HG02610 (cell line): ENCODE data around the gene ZNF511.
"Not testable (repeated sequence)": the region's sequence is repeated elsewhere in the genome, so short reads cannot be mapped to it uniquely, and the experiment has no call there.

Experiments used
- ATAC-seq: cut with Tn5 transposase; IDR thresholded peaks from one replicate; pipeline ENCODE4 v1.9.1; 2021; ENCODE audit warnings: mild to moderate bottlenecking, moderate library complexity; ENCODE audit not compliant: unreplicated experiment

ZNF511 gene, protein sequence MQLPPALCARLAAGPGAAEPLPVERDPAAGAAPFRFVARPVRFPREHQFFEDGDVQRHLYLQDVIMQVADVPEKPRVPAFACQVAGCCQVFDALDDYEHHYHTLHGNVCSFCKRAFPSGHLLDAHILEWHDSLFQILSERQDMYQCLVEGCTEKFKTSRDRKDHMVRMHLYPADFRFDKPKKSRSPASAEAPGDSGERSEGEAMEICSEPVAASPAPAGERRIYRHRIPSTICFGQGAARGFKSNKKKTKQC

DNA sequence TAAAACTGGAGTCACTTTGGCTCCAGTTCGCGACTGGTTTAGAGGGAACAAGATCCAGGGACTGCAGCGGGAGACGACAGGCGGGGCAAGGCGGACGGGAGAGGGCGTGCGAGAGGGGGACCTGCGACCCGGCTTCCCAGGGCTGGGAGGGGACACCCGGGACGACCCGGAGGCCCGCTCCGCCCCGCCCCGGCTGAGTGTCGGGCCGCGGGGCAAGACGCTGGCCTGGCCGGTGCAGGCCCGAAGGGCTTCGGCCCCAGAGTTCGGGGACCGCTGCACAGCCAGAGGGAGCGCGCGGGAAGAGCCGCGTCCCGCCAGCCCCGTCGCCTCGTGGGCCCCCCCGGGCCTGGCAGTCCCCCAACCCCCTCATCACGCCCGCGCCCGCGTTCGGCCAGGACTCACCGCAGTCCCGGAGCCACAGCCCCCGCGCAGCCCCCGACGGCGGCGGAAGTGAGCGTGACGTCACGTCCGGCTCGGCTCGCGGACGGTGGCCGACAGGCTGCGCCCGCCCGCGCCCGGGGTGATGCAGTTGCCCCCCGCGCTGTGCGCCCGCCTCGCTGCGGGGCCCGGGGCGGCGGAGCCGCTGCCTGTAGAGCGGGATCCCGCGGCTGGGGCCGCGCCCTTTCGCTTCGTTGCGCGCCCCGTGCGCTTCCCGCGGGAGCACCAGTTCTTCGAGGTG lies at the start of gene ZNF511, which contains the start of gene TUBGCP2:
Gene ZNF511 (plus strand): TSS at position 494 of the 679 bp plus-strand sequence. CDS start 30 bp downstream, at position 524.
Gene TUBGCP2 (minus strand): TSS at position 452 of the 679 bp plus-strand sequence. CDS start 5,931 bp downstream, outside the sequence.
- ATAC-seq = peak; percentile 63

DNA sequence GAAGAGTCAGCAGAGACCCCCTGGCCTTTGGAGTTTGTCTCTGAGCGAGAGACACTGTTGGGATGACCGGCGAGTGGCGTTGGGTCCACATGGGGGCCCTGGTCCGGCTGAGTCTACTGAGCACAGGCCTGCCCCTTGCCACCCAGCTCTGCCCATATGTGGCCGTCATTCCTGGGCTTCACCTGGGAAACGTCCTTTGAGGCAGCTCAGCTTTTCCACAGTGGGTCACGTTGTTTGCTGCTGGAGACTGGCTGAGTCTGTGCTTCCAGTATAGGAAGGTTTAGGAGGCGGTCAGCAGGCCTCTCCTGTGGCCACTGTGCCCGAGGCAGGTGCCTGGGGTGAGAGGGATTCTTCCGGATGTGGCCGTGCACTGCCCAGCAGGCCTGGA lies 49.1 kb upstream of the ZNF511 start:
- ATAC-seq = no peak

DNA sequence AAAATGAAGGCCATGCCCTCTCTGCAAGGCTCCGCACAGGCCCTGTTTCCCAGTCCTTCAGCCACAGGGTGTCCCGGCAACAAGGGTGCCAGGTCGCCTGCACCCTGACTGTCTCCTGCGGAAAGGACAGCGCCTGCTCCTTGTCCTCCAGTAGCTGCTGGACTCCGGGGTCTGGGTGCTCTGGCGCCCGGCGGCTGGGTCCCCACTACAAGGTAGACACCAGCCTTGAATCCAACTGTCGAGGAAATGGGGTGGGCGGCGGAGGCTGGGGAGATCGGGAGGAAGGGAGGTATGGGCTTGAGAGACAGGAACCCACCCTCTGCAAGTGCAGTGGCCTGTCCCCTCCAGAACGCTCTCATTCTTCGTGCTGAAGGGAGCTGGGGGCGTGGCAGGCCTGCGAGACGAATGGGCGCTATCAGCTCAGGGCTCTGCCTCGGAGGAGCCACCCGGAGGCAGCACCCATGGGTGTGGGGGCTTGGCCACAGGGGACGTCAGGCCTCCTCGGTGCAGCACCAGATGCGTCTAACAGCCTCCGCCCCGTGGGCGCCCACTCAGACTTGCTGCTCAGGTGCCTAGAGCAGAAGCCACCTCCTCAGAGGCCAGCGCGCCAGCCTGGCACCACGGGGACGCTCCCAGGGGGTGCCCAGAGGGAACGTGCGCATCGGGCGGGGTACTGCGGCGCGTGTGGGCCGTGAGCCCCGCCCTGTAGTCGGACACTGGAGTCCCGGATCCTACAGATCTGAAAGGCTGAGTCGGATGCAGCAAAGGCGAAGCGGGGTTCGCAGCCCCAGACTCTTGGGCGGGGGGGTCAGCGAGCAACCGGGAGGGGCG lies 47.6 kb upstream of the ZNF511 start:
- ATAC-seq = peak; percentile 46

DNA sequence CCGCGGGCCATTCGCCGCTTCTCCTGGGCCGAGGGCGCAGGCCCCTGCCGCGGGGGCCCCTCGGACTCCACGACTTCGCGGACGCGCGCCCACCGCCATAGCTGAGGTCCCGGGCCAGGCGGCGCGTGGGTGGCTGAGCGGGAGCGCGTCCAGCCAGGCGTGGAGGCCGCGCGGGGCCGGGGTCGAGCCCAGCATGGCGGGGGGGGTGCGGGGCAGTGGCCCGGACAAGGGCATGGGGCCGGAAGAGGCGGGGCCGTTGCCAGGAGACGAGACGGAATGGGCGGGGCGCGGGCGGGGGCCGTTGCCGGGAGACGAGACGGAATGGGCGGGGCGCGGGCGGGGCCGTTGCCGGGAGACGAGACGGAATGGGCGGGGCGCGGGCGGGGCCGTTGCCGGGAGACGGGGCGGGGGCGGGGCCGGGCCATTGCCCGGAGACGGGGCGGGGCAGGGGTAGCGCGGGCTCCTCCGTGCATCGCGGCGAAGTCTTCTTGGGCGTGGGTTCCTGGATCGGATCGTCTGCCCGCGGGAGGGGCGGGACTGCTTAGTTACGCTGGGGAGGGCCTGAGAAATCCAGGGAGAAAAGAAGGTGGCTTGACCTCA lies 46.9 kb upstream of the ZNF511 start:
- ATAC-seq = peak; percentile 45

- ATAC-seq = no peak
Observed at GRCh38 chr10:133262696-133263095, 46.0 kb upstream of the ZNF511 start.

- no peak for ATAC-seq
Observed at GRCh38 chr10:133263674-133264073, 45.0 kb upstream of the ZNF511 start.

DNA sequence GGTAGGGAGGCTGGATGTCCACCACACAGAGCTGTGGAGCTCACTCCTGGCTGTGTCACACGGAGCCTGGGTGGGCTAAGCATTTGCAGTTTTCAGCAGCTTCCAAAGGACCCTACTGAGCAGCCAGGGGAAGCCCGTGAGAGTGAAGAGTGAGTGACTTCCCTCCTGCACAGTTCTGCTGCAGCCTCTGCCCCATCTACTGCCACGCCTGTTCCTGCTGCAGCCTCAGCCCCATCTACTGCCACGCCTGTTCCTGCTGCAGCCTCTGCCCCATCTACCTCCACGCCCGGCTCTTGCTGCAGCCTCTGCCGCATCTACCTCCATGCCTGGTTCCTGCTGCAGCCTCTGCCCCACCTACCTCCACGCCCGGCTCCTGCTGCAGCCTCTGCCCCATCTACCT lies 44.3 kb upstream of the ZNF511 start:
- no peak for ATAC-seq

GRCh38 chr10:133265052-133265451 lies 43.7 kb upstream of the ZNF511 start:
- ATAC-seq = not testable (repeated sequence)

DNA sequence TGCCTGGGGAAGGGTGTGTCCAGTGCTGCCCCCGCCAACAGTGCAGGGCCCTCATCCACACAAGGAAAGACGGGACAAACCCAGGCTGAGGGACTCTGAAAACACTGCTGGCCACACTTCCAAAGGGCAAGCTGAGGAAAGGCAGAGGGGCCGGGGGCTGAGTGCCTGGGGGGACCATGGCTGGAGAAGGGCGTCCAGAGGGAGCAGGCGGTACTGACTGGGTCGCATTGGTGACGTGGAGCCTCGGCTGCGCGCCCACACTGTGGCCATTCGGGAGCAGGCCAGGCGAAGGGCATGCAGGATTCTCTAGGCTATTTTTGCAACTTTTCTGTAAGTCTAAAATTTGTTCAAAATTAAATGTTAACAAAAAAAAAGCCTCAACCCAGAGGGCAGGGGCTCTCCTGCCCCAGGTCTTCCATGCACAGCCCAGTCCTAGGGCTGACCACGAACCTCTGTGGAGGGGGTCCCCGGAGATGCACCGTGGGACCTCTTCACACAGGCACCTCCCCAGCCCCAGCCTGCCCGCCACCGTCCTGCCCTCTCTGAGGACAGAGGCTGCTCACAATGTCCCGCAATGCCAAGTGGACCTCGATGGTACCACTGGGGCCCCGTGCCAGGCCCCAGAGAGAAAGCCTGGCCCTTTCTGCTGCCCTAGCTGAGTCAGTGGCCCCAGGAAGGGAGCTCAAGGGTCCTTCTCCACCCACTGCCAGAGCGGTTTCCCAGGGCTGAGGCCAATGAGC lies 42.5 kb upstream of the ZNF511 start:
- ATAC-seq = no peak

DNA sequence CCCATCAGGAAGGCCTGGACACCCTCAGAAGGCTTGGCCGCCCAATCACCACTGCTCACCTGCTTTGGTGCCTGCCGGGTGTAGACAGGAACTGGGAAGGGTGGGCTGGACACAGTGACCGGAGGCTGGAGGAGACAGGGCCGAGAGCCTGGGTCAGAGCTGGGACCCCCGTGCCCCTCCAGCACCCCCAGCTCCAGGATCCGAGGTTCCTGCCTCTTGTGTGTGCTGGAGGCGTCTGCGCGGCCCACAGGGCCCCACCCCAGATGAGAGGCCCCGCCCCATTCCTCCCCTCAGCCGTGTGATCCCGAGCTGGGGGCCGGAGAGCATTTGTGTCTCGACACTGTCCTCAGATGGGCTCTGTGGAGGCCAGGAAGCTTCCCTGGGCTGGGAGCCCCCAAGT lies 41.4 kb upstream of the ZNF511 start:
- no peak for ATAC-seq

GRCh38 chr10:133267829-133268228 lies 40.9 kb upstream of the ZNF511 start:
- ATAC-seq = no peak

DNA sequence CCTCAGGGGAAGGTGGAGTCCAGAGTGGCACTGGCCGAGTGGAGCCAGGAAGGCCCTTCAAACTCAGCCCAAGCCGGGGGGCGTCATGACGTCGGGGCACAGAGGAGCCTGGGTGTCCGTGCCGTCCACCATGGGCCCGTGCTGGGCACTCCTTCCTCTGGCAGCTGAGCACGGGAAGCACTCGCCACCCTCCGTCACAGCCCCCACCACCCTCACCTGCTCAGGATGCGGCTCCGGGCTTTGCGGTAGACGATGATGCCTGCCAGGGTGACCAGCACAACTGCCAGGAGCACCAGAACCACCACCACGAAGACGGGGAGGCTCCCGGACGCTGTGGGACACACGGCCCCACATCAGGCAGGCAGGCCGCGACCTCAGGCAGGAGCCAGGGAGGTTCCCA lies 40.2 kb upstream of the ZNF511 start:
- ATAC-seq = no peak

GRCh38 chr10:133269367-133269766 lies 39.3 kb upstream of the ZNF511 start:
- ATAC-seq = no peak

- ATAC-seq = no peak
Observed at GRCh38 chr10:133270204-133270603, 38.5 kb upstream of the ZNF511 start.

DNA sequence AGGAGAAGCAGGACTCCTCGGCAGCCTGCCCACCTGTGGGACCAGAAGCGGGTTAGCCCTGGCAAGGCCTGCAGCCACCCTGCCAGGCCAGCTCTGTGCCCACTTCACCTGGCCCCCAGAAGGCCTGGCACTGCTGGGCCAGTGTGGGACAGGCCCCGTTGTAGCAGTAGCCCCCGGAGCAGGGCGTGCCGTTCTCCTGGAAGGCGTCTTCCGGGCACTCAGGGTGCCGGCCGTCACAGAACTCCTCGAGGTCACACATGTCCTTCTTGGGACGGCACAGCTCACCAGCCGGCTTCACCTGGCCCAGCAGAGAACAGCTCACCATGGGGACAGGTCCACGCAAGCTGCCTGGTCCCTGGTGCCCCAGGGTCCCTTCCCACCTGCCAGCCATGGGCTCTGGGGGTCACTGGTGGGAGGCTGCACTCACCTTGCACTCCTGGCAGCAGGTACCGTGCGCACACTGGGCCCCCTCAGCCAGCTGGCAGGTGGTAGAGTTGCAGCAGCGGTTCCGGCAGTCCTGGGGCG lies 37.9 kb upstream of the ZNF511 start:
- ATAC-seq = no peak

GRCh38 chr10:133271521-133272300 lies 37.0 kb upstream of the ZNF511 start:
- no peak for ATAC-seq

GRCh38 chr10:133272301-133272963 lies 36.3 kb upstream of the ZNF511 start:
- no peak for ATAC-seq

- no peak for ATAC-seq
Observed at GRCh38 chr10:133272964-133273420, 35.7 kb upstream of the ZNF511 start.
